GM23248 (cell line): ENCODE measurements around the gene SPDYE6.

Experiments
- EZH2 ChIP-seq: fragments of 200-600 bp; sonication (generic); IDR thresholded peaks from 2 replicates; pipeline ENCODE4 v1.6.1; 2018; ENCODE audit warnings: antibody characterized with exemption, mild to moderate bottlenecking; ENCODE audit not compliant: insufficient read depth, poor library complexity, severe bottlenecking
- EZH2phosphoT487 ChIP-seq: fragments of 200-600 bp; sonication (generic); IDR thresholded peaks from 2 replicates; pipeline ENCODE4 v1.6.1; 2018; ENCODE audit warnings: antibody characterized with exemption, moderate library complexity, mild to moderate bottlenecking, low read depth; ENCODE audit not compliant: insufficient read depth

DNA sequence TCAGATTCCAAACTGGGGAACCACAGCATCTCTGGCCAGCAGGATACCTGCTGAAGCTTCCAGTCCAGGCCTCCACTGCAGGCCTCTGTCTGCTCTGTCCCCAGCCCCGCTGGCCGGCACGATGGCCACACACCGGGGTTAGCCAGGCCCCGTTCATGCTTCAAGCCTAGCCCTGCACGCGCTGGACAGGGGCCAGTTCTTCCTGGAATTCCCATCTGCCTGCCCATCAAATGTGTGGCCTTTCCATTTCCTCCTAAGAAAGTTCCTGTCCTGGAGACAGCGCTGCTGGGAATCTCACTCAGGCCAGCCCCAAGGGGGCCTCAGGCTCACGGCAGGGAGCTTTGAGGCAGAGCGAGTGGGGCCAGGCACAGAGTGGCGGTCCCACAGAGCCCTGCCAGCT is 51.6 kb downstream of the SPDYE6 start:
- TF ChIP-seq EZH2 (no peak), EZH2phosphoT487 (no peak)
